ENCODE measurements around the gene ATRIP. TPM values are rescaled to one million over a fixed set of nuclear protein-coding genes. Genes with fewer than 3 reads are reported as not detected.

Gene ATRIP
- total and polyA plus RNA-seq, 2 of the 4 experiments (the other 2 are of a cell fraction) = 6.8 to 10.8 TPM

DNA sequence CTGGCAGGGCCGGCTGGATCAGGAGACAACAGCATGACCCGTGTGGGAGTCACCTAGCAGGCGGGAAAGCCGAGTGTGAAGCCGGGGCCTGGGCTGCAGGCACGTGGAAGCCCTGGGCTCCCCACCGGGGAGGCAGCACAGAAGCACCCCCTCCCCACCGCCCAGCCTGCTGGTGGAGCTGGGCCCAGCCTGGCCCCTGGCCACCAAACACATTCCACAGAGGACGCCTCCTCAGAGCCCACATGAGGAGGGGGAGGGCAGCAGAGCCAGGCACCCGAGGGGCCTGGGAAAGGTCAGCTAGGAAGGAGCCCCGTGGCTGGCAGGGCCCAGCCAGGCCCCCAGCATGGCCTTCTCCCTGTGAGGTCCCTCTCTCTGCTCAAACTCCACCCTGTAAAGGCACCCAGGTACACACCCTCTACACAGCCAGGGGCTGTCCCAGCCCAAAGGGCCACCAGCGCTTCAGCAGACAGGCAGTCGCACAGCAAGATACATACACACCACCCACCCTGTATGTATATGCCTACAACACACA is 21.2 kb upstream of the ATRIP start:
- 0 out of 2 replicates have a peak overlapping the region, but pooled peaks have one; percentile 12 for H3K27ac ChIP-seq (ENCODE audit: insufficient read depth, low read length)
- H3K4me3 ChIP-seq (ENCODE audit: insufficient read depth, low read depth, low read length) = no peak overlapping the region
- H3K14ac ChIP-seq (replicated peaks; ENCODE audit: low read depth, low read length) = no peak overlapping the region
- H3K9ac ChIP-seq (ENCODE audit: low read depth, low read length) = no peak overlapping the region
- no peak overlapping the region; the same call in 1 of the 2 replicates for H3K4me2 ChIP-seq (ENCODE audit: low read depth, low read length)
- POLR2A ChIA-PET (ENCODE audit: unreplicated experiment) = no interaction called here
- dilution Hi-C loops (cut with HindIII; ENCODE audit: low sequenced_read_pairs, unreplicated experiment) = no loop called here
- no peak overlapping the region for H2AK9ac ChIP-seq (replicated peaks; ENCODE audit: low read depth, low read length, poor library complexity)
- peaks cover 25 to 68% of the 10 kb centered on the region in 2 experiments; a peak in 3 of 4 replicates for H3K79me1 ChIP-seq (ENCODE audit: low read depth in 1 of 2, low read length in 2 of 2)
- H4K5ac ChIP-seq (ENCODE audit: low read depth, low read length) = no peak overlapping the region
- peak overlapping the region; percentile 79; the same call in 1 of the 2 replicates for H3K23ac ChIP-seq (ENCODE audit: low read depth, low read length)
- H3K18ac ChIP-seq (ENCODE audit: low read depth, low read length) = no peak overlapping the region
- no peak overlapping the region for H2AFZ ChIP-seq (replicated peaks; ENCODE audit: low read length, poor library complexity)
- H3K56ac ChIP-seq (ENCODE audit: extremely low read depth, insufficient read depth, low read length) = no peak overlapping the region
- CTCF ChIA-PET = interaction anchor here (1.9 kb wide), 1 partner anchor 11 kb away, joined by 4 read pairs; no protein-coding TSS in a partner anchor
- H3K4me1 ChIP-seq (ENCODE audit: control insufficient read depth, insufficient read depth, low read length) = peaks cover 29% of the 10 kb centered on the region
- WGBS, 2 experiments (ENCODE audit: extremely low coverage in 2 of 2, insufficient read length in 1 of 2) = 10% methylated on average over 2 of the region's 13 CpGs; no CpG with 5 or more reads in 1 of the 2 experiments
- in situ Hi-C loops (cut with MboI; ENCODE audit: low sequenced_read_pairs) = no loop called here
- no peak overlapping the region for H4K91ac ChIP-seq (ENCODE audit: insufficient read depth, low read depth, low read length)
- TF ChIP-seq CHD1 (IDR thresholded peaks at IDR 0.05; ENCODE audit: low read depth, low read length) (no peak), USF2 (IDR thresholded peaks at IDR 0.05; ENCODE audit: low read depth, low read length) (no peak), NFE2L2 (IDR thresholded peaks at IDR 0.05; ENCODE audit: low read depth, low read length) (no peak), SMC3 (IDR thresholded peaks at IDR 0.05; ENCODE audit: low read depth, low read length) (no peak), RCOR1 (IDR thresholded peaks at IDR 0.05; ENCODE audit: insufficient replicate concordance, low read length) (no peak), FOS (IDR thresholded peaks at IDR 0.05; ENCODE audit: low read depth, low read length) (no peak), CEBPB (IDR thresholded peaks at IDR 0.05; ENCODE audit: low read depth, low read length) (no peak), BHLHE40 (IDR thresholded peaks at IDR 0.05; ENCODE audit: low read depth, low read length) (no peak), CTCF (conservative IDR thresholded peaks at IDR 0.05; ENCODE audit: low read depth, low read length) (no peak), POLR2A (IDR thresholded peaks at IDR 0.05; ENCODE audit: low read depth, low read length) (no peak), RFX5 (IDR thresholded peaks at IDR 0.05; ENCODE audit: low read depth, low read length) (no peak), ELK1 (IDR thresholded peaks at IDR 0.05; ENCODE audit: borderline replicate concordance, low read depth, low read length) (no peak), RAD21 (IDR thresholded peaks at IDR 0.05; ENCODE audit: low read length) (no peak), MAZ (IDR thresholded peaks at IDR 0.05; ENCODE audit: borderline replicate concordance, low read depth, low read length) (no peak), MXI1 (IDR thresholded peaks at IDR 0.05; ENCODE audit: borderline replicate concordance, low read depth, low read length) (no peak)
- no peaks in the 10 kb centered on the region for H3K27me3 ChIP-seq (ENCODE audit: control insufficient read depth, insufficient read depth, low read length)
- H2BK5ac ChIP-seq (ENCODE audit: low read depth, low read length, poor library complexity, severe bottlenecking) = no peak overlapping the region
- H2BK20ac ChIP-seq (ENCODE audit: low read depth, low read length) = no peak overlapping the region; the same call in 1 of the 2 replicates
- H3K4ac ChIP-seq (ENCODE audit: low read depth, low read length) = no peak overlapping the region; the same call in 1 of the 2 replicates
- no peak overlapping the region for H4K8ac ChIP-seq (ENCODE audit: low read depth in 2 of 2, low read length in 2 of 2)
- peaks cover 10% of the 10 kb centered on the region; the same call in 1 of the 2 replicates for H3K36me3 ChIP-seq (ENCODE audit: control insufficient read depth, insufficient read depth, low read length)
- H2AK5ac ChIP-seq (ENCODE audit: low read depth, low read length) = peak overlapping the region; percentile 63
- ATAC-seq (ENCODE audit: low read depth) (no peak), DNase-seq (no peak)
- no peak overlapping the region for H2BK120ac ChIP-seq (ENCODE audit: low read depth, low read length)
- H4K20me1 ChIP-seq (ENCODE audit: insufficient read depth, low read length) = peaks cover 30% of the 10 kb centered on the region
- no peaks in the 10 kb centered on the region for H3K9me3 ChIP-seq (ENCODE audit: control insufficient read depth, insufficient read depth, low read length)
- H2BK15ac ChIP-seq (ENCODE audit: low read depth, low read length) = no peak overlapping the region
- intact Hi-C loops (cut with micrococcal nuclease) = no loop called here
- no TSS peak for BruUV-seq (replicated peaks)
- peaks cover 16% of the 10 kb centered on the region for H3K9me1 ChIP-seq (ENCODE audit: insufficient read depth, low read length)

All from IMR-90 (cell line).